Spinal cord (tissue), 10 donors: ENCODE measurements around the gene UTF1. TPM values are rescaled to one million over a fixed set of nuclear protein-coding genes. Genes with fewer than 3 reads are reported as not detected.

Experiments
- DNase-seq, 6 donors: peaks; one replicate each; pipeline versions ENCODE4 v3.0.0 to v3.0.0-alpha.2; 2013 to 2015; ENCODE audit warnings: low spot score in 6 of 6, low read depth in 4 of 6
- H3K27ac ChIP-seq: one replicate; pipeline ENCODE4 v1.5.1; 2013; ENCODE audit warnings: low read depth, low read length, control low read depth
- H3K27me3 ChIP-seq: one replicate; pipeline ENCODE4 v1.6.1; 2013; ENCODE audit warnings: low read length; ENCODE audit not compliant: control insufficient read depth, insufficient read depth
- H3K36me3 ChIP-seq: one replicate; pipeline ENCODE4 v1.6.1; 2013; ENCODE audit warnings: low read length; ENCODE audit not compliant: control insufficient read depth, insufficient read depth
- H3K4me1 ChIP-seq: one replicate; pipeline ENCODE4 v1.6.1; 2013; ENCODE audit warnings: low read length; ENCODE audit not compliant: control insufficient read depth, insufficient read depth
- H3K4me3 ChIP-seq: one replicate; pipeline ENCODE4 v1.5.1; 2013; ENCODE audit warnings: low read depth, low read length, control low read depth
- H3K9me3 ChIP-seq: one replicate; pipeline ENCODE4 v1.6.1; 2013; ENCODE audit warnings: low read length; ENCODE audit not compliant: control insufficient read depth, insufficient read depth
- WGBS: methylation state at CpG from one replicate; pipeline ENCODE4 v1.1.5; 2013; ENCODE audit warnings: missing lambda C conversion rate; ENCODE audit not compliant: insufficient coverage; 5-methylcytosine and 5-hydroxymethylcytosine counted together
- polyA plus RNA-seq, 2 donors: library from polyadenylated mRNA; unstranded; fragments of 120-200 nt; gene quantifications; one replicate each; pipeline ENCODE4 v1.2.1, GENCODE V29; 2013; ENCODE audit not compliant: insufficient read length in 2 of 2
- total RNA-seq, 2 donors: library from RNA; depleted of rRNA in 1 of 2; stranded (reverse); fragments of 120-200 nt in 1 of 2; fragments of >200 nt in 1 of 2; gene quantifications; one replicate each; pipeline versions ENCODE4 v1.2.3 to v1.2.4, GENCODE V29; 2013 to 2014
- donor health status: healthy.

Gene UTF1
- total and polyA plus RNA-seq, 4 donors = not detected

DNA sequence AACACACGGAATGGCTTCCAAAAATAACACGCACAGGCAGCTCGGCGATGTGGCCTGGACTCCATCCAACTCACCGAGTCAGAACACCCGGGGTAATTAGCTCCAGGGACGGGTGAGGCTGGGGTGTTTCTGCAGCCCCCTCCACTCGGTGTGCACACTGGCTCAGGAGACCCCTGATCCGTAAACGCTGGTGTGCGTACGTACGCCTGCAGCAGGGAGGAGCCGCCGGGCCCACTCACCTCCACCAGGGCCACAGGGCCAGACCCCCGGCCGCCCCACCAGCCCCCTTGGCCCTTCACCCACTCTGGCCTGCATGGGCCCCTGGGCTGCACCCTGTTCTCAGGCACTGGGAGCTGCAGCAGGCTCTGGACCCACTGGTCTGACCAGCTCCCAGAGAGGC lies 22.4 kb upstream of the UTF1 start:
- H3K4me1 ChIP-seq = no peaks in the 10 kb centered on the region
- no peak overlapping the region for H3K4me3 ChIP-seq
- H3K27me3 ChIP-seq = no peaks in the 10 kb centered on the region
- peaks cover 90% of the 10 kb centered on the region for H3K36me3 ChIP-seq
- H3K27ac ChIP-seq = no peak overlapping the region
- WGBS = 78% methylated on average over 16 of the region's 17 CpGs
- no peaks in the 10 kb centered on the region for H3K9me3 ChIP-seq
- no peak for DNase-seq

GRCh38 chr10:133208466-133208865 lies 21.6 kb upstream of the UTF1 start:
- Histone ChIP-seq H3K27me3 (no peaks in the 10 kb centered on the region), H3K27ac (no peak overlapping the region), H3K9me3 (no peaks in the 10 kb centered on the region), H3K4me3 (no peak overlapping the region), H3K4me1 (no peaks in the 10 kb centered on the region), H3K36me3 (peaks cover 90% of the 10 kb centered on the region)
- WGBS = 95% methylated on average over 16 of the region's 18 CpGs
- no peak for DNase-seq

DNA sequence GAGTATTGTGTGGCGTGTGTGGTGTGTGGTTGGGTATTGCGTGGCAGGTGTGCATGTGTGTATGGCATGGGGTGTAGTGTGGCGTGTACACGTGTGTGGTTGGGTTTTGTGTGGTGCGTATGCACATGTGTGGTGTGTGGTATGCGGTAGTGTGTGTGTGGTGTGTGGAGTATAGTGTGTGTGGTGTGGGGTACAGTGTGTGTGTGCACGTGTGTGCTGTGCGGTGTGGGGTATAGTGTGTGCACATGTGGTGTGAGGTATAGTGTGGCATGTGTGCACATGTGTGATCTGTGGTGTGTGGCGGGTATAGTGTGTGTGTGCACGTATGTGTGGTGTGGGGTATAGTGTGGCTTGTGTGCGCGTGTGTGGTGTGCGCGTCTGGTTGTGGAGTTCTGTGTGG lies 20.9 kb upstream of the UTF1 start:
- Histone ChIP-seq H3K4me1 (no peaks in the 10 kb centered on the region), H3K9me3 (no peaks in the 10 kb centered on the region), H3K27me3 (no peaks in the 10 kb centered on the region), H3K27ac (no peak overlapping the region), H3K4me3 (no peak overlapping the region), H3K36me3 (peaks cover 90% of the 10 kb centered on the region)
- WGBS = 98% methylated on average over 14 of the region's 14 CpGs
- DNase-seq = no peak

- Histone ChIP-seq H3K9me3 (no peaks in the 10 kb centered on the region), H3K36me3 (peaks cover 90% of the 10 kb centered on the region), H3K4me3 (no peak overlapping the region), H3K27me3 (no peaks in the 10 kb centered on the region), H3K4me1 (no peaks in the 10 kb centered on the region), H3K27ac (no peak overlapping the region)
- no peak for DNase-seq
- WGBS = 88% methylated on average over 20 of the region's 20 CpGs
Measured at GRCh38 chr10:133209641-133210040, 20.4 kb upstream of the UTF1 start.

DNA sequence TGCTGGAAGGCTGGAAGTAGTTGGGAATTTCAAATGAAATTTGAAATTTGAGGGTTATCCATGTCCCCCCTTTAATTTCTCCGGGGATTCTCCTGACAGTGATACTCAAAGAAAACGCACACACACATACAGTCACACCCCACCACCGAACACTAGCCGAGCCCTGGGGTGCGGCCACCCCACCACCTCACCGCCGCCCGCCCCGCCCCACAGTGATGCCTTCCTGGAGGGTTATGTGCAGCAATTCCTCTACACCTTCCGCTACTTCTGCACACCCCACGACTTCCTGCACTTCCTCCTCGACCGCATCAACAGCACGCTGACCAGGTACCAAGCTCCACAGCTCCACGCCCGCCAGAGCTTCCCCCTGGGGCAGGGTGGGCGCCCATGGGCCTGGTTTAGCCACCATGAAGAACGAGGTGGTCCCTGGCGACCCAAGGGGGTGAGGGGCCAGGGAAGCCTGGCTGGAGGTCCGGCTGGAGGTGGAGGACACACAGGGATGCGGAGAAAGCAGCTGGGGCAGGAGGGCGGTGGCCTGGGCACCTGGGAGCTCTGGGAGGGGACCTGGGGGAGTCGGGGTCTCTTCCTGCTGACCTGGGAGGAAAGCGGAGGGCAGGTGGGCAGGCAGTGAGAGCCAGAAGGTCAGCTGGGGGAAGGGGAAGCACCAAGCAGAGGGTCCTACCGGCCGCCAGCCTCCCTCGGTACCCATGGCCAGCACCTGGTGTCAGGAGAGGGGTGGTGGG lies 19.4 kb upstream of the UTF1 start:
- no peak for DNase-seq
- Histone ChIP-seq H3K9me3 (no peaks in the 10 kb centered on the region), H3K27me3 (no peaks in the 10 kb centered on the region), H3K4me3 (no peak overlapping the region), H3K36me3 (peaks cover 90% of the 10 kb centered on the region), H3K4me1 (no peaks in the 10 kb centered on the region), H3K27ac (no peak overlapping the region)
- 94% methylated on average over 22 of the region's 27 CpGs for whole genome bisulfite sequencing

- Histone ChIP-seq H3K9me3 (no peaks in the 10 kb centered on the region), H3K4me1 (no peaks in the 10 kb centered on the region), H3K27ac (no peak overlapping the region), H3K27me3 (no peaks in the 10 kb centered on the region), H3K36me3 (peaks cover 90% of the 10 kb centered on the region), H3K4me3 (no peak overlapping the region)
- DNase-seq = no peak
- WGBS = 90% methylated on average over 23 of the region's 25 CpGs
Measured at GRCh38 chr10:133211141-133211830, 18.7 kb upstream of the UTF1 start.

DNA sequence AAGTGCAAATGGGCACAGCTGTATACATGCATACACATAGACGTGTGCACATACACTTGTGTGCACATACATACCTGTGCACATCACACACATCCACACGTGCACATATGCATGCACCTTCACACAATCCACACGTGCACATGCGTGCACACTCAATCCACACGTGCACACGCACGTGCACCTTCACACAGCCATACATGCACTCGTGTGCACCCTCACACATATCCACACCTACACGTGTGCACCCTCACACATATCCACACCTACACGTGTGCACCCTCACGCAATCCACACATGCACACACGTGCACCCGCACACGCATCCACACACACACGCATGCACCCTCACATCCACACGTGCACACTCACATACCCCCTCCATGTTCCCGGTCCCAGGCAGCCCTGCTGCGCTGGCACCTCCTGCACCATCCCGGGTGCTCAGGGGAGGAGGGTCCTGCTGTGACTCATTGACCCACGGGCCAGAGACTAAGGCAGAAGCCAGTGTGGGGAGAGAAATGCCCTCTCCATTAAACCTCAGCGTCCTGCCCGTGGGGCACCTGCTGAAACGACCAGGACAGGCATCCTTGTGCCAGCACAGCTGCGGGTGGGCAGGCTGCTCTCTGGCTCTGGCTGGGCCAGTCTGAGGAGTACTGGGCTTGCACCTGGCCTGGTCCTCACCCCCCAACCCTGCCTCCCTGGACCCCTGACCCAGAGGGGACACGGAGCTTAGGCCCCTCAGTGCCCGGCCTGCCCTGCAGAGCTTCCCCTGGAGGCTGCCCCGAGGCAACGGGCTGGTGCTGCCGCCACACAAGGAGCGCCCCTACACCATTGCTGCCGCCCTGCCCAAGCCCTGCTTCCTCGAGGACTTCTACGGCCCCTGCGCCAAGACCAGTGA lies 17.8 kb upstream of the UTF1 start:
- no peak for DNase-seq

GRCh38 chr10:133212853-133213494 lies 17.0 kb upstream of the UTF1 start:
- peaks cover 76% of the 10 kb centered on the region for H3K36me3 ChIP-seq
- no peak overlapping the region for H3K27ac ChIP-seq
- H3K4me1 ChIP-seq = no peaks in the 10 kb centered on the region
- no peak for DNase-seq
- H3K9me3 ChIP-seq = no peaks in the 10 kb centered on the region
- WGBS = 94% methylated on average over 20 of the region's 20 CpGs
- no peaks in the 10 kb centered on the region for H3K27me3 ChIP-seq
- H3K4me3 ChIP-seq = no peak overlapping the region

More for the DNA sequence above, 17.8 kb upstream of the UTF1 start:
- H3K4me1 ChIP-seq = no peaks in the 10 kb centered on the region
- WGBS = 88% methylated on average over 34 of the region's 34 CpGs
- H3K9me3 ChIP-seq = no peaks in the 10 kb centered on the region
- no peak overlapping the region for H3K4me3 ChIP-seq
- H3K27me3 ChIP-seq = no peaks in the 10 kb centered on the region
- H3K36me3 ChIP-seq = peaks cover 84% of the 10 kb centered on the region
- H3K27ac ChIP-seq = no peak overlapping the region
